HG02759 (cell line): ENCODE results near the gene PHETA1.
"Not testable (repeated sequence)": the region's sequence is repeated elsewhere in the genome, so short reads cannot be mapped to it uniquely, and the experiment has no call there.

Experiments
- ATAC-seq: cut with Tn5 transposase; IDR thresholded peaks from one replicate; pipeline ENCODE4 v1.9.1; 2021; ENCODE audit warnings: mild to moderate bottlenecking, moderate library complexity; ENCODE audit not compliant: unreplicated experiment

PHETA1 gene

DNA sequence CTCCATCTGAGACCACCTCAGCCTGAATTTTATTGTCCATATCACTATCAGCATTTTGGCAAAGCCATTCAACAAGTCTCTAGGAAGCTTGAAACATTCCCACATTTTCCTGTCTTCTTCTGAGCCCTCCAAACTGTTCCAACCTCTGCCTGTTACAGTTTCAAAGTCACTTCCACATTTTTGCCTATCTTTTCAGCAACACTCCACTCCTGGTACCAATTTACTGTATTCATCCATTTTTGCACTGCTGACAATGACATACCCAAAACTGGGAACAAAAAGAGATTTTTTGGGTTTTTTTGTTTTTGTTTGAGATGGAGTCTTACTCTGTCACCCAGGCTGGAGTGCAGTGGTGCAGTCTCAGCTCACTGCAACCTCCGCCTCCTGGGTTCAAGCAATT is 4.3 kb upstream of the PHETA1 start:
- not testable (repeated sequence) for ATAC-seq

DNA sequence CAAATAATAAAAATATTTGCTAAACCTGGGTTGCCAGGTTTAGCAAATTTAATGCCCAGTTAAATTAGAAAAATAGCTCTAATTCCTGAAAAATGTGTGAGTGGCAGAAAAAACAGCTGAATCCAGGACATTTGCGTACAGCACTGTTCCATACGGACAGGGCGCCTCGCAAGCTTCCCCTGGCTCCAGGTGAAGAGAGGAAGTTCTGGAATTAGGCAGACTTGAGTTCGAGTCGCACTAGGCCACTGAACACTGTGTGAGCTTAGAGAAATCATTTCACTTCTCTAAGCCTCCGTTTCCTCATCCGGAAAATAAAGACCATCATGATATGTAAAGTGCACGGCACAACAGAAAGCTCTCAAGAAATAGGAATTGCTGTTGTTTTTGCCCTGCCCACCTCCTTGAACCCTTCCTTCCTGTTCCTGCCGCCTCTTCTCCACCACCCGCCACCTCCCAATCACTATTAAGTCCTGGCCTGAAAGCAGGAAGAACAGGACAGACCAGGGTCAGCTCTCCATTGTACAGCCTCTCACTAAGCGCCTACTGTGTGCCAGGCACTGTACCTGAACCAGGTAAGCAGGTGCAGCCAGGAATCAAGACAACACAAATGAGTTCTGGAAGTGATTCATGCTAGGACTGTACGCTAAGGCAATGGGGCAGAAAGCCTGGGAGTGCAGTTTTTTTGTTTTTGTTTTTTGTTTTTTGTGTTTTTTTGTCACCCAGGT is 763 bp upstream of the PHETA1 start:
- ATAC-seq: no peak

DNA sequence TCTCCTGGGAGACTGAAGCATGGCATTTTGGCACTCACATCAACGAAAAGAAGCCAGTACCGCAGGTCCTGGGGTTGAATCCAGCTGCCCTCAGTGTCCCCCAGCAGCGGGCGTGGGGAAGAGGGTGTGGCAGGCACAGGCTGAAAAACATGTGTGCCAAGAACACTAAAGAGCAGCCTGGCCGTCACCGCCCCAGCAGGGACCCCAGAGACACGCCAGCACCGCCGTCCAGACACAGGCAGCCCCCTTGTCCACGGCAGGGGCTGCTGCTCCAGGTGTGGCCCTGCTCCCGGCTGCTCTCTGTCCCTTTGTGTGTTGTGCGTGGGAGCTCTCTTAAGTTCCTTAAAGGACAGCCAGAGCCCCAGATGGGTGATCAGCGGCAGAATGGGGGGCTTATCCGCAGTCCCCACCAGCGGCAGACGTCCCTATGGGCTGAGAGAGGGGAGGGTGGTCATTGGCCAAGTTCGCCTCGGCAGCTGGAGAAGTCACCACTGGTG is 556 bp downstream of the PHETA1 start:
- ATAC-seq: no peak

DNA sequence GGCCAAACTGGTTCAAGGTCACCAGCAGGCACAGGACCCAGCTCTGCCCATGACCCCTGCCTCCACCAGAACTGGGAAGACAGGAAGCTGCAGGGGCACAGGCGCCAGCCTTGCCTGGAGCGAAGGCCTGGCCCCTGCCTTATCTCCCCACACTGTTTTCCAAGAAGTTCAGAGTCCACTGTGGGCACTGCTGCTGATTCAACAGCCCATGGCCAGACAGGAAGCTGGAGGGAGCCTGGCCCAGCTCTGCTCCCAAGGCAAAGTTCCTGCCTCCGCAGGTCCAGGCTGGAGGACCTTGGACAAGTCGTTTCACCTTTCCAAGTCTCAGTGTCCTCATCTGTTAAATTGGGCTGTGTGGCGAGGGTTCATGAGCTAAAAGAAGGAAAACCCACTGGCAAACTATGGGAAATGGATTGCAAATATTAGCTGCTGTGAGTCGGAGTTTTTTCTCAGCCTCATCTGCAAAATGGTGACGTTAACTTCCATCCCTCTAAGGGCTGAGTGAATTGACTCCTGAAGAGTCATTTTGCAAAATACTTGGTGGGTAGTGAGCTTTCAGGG is 1.2 kb downstream of the PHETA1 start:
- no peak for ATAC-seq

DNA sequence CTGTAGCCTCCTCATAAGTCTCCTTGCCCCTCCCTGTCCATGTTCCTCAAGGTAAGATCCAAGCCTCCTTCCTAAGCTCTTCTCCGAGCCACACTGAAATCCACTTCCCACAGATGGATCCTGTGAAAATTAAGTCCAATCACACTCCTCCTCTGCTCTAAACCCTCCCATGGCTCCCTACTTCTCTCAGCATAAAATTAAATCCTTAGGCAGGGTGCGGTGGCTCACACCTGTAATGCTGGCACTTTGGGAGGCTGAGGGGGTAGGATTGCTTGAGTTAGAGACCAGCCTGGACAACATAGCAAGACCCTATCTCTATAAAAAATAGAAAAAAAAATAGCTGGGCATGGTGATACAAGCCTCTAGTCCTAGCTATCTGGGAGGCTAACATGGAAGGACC is 2.3 kb downstream of the PHETA1 start:
- no peak for ATAC-seq

DNA sequence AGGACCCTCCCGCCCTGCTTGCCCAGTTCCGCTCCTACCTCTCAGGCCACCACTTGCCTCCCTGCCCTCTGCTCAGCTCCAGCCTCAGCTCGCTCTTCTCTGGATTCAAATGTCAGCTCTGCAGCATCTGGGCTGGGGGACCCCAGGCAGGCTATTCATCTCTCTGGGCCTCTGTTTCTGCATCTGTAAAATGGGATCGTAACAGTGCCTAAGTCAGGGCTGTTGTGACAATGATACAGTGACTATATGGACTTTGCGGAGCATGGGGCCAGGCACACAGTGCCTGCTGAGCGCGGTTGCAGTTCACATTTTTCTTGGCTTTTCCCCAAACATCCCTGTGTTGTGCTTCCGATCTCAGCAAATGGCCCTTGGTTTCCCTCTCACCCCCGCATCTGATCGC is 2.8 kb downstream of the PHETA1 start:
- ATAC-seq: no peak

DNA sequence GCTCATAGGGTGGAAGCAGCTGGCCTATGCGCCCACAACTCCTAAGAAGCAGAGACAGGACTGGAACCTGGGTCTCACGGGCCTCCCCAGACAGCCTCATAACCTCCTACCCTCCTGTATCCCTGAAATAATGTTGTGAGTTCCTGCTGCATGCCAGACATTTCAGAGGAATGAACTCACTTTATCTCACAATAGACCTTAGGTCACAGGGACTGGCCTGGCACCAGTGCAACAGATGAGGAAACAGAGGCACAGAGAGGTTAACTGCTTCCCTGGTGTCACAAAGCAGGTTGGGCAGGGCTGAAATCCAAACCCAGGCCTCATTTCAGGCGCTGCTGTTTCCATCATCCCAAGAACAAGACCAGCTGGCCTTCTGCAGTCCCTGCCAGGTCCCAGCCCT is 5.3 kb downstream of the PHETA1 start:
- no peak for ATAC-seq

DNA sequence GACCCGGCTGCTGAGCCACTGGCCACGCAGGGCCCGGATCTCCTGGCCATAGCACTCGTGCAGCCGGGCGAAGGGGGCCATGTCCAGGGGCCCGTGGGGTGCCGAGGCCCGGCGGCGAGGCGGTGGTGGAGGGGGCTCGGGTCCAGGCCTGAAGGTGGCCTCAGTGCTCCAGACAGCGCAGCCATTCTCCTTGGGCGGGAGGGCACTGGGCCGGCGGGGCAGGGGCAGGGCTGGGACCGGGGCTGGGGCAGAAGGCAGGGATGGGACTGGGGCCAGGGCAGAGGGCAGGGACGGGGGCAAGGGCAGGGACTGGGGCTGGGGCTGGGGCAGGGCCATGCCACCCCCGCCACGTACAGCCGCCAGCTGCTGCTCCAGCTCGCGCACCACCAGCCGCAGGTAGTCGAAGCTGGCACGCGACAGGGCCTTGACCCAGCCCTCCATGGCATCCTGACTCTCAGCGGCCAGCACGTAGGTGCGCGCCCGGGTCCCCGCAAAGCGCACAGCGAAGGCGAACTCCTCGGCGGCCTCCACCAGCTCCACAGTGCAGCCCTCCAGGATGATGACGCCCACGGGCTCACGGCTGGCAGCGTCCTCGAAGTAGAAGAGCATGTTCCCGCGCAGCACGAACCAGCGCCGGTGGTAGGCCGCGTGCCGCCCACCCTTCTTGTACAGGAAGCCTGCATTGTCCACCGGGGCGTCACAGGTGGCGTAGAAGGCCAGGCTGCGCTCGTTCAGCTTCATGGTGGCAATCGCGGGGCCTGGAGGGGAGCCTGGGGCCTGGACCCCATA is 6.0 kb downstream of the PHETA1 start:
- no peak for ATAC-seq

DNA sequence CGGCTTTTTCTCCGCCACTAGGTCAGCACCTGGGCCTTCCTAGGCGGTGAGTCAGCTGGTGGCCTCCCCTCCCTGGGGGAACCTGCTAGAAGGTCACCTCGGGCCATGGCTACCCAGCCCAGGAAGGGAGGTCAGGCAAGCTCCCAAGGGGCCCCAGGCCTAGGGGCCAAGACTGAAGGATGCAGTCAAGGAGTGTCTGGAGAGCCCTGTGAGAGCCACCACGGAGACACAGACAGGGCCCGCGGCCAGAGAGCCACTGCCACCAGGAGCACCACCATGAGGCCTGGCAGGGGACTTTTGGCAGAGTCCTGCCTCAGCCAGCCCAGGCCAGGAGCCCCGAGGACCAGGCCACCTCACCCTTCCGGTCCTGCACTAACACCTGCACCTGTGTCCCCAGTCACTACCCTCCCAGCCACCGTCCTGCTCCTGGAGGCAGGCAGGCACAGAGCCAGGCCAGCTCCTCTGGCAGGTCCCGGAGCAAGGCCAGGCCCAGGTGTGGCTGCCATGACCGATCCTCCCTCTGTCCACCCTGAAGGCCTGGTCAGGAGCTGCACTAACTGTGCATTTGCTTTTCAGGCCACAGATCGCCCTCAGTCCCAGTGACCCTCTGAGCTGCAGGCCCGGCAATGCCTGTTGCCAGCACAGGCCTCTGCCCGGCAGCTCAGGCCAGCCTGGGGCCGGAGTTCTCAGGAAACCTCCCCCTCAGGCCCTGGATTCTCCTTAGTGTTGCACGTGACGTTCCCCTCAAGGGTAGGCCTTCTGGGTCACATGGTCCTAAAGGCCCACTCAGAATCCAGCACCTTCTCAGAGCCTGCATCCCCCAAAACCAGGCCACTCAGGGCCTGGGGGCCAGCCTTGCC is 6.9 kb downstream of the PHETA1 start:
- ATAC-seq: no peak

DNA sequence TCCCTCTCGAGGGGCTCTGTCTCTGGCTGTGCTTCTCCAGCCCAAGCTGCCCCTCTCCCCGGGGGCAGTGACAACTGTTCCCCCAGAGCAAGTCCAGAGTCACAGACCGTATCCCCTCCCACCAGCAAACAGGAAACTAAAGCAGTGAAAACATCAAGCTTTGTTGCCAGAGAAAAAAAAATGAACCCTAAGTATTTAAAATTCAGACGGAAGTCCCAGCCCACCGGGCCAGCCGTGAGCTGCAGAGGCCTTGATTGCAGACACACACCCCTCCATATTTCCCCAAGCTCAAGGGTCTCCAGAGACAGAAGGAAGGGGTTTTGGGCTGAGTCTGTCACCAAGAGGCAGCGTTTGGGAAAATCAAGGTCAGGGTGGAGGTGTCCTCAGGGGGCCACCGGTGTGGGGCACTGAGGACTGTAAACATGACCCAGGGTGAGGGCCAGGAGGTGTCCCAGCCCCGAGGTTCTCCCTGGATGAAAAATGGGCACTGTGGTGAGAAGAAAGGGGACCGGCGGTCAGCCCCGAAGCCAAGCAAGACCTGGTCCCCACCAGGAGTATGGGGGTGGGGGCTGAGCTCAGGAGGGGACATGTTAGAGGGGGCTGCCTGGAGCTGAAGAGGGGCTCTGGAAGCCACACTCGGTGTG is 7.7 kb downstream of the PHETA1 start:
- ATAC-seq: no peak

DNA sequence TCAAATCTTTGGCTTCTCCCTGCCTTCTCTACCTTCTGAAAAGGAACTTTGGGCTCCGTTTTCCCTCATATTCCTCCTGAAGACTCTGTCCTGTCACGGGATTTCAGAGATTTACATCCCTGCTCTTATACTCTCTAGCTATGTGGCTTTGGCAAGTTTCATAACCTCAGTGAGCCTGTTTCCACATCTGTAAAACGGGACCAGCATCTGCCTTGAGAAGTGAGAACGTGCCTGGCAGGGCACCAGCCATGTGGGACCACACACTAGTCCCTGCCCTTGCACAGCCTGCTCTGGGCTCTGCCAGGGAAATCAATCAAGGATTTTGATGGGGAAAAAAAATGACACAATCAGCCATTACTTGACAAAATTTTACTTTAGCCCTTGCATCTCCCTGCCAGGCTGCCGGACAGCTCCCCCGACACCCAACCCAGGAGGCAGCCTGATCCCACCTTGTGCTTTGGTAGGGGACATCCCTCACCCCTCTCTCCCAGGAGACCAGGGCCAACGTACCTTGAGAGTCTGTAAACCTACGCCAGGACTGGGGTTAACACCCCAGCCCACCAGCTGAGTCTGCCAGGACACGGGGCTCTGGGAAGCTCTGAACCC is 8.5 kb downstream of the PHETA1 start:
- no peak for ATAC-seq

DNA sequence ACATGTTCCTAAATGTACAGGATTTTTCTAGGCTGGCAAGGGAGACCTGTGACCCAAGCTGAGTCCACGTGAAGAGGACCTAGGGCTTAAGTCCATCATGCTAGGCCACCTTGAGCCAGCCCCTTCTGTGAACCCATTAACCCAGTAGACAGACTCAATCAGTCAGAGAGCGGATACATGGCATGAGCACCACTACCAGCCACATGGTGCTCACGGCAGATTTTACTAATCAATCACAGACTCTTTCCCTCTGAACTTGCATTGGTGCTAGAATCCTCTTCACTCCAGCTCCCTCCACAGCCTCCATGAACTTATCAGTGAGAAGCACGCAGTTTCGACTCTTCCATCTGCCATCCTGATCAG is 9.0 kb downstream of the PHETA1 start:
- no peak for ATAC-seq

DNA sequence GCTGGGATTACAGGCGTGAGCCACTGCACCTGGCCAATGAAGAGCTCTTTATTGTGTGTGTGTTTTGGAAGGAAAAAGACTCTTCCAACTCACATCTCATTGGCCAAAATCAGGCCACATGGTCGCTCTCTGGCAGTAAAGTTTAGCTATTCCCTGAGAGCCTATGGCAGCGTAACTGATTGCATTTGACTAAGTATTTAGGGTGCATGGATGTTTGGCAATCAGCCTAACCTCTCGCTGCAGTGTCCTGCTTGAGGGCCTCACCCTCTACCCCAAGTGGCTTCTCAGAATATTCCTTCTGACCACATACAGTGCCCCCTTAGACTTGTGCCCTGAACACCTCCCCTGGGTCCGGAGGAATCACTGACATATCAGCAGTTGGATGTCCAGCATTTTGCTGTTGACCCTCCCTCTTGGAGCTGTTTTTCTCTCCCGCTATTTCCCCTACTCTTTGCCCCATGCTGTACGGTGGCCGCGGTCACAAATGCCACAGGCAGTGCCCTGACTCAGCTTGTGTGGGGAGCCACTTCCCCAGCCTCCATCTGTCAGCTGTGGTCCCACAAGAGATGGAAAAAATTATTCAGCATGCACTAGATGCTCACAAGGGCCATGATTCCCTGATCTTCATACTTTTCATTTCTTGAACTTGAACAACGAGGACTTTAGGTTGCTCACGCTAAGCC is 9.5 kb downstream of the PHETA1 start:
- ATAC-seq: no peak

DNA sequence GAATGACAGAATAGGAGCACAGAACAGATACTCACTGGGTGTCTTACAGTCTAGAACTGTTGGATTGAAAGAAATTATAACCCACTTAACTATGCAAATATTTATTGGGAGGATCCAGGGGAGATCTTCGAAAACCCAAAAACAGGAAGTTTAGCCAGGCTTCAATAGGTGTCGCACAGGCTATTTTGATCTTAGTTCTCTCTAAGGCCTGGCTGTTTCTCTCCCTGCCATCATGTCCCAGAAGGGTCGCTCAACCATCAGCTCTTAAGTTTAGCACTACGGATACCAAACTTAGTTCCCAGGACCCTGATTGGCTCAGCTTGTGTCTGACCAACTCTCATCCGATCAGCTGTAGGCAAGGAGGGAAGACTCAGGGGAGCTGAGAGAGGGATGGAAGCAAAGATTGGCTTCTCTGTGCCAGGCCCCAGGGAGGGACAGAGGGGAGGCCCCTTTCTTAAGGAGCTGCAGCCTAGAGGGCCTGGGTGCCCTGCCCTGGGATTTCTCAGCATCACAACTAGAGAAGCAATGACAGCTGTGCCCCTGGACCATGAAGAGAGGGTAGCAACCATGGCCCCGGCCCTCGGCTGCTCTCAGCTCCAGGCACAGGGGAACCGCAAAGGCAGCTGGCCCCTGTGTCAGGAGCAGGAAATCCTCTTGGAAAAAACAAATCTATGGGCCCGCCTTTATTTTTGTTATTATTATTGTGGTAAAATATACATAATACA is 13.5 kb downstream of the PHETA1 start:
- ATAC-seq: no peak

DNA sequence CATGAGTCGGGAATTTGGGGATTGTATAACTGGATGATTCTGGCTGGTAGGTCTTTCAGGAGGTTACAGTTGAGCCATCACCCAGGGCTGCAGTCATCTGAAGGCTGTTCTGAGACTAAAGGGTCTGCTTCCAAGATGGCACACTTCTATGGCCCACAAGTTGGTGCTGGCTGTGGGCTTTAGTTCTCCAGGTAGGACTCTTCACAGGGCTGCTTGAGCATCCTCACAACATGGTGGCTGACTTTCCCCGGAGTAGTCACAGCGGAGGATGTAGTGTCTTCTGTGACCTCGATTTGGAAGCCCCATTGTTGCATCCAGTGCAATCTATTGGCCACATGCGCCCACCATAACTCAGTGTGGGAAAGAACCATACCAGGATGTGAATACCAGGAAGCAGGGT is 14.4 kb downstream of the PHETA1 start:
- no peak for ATAC-seq

DNA sequence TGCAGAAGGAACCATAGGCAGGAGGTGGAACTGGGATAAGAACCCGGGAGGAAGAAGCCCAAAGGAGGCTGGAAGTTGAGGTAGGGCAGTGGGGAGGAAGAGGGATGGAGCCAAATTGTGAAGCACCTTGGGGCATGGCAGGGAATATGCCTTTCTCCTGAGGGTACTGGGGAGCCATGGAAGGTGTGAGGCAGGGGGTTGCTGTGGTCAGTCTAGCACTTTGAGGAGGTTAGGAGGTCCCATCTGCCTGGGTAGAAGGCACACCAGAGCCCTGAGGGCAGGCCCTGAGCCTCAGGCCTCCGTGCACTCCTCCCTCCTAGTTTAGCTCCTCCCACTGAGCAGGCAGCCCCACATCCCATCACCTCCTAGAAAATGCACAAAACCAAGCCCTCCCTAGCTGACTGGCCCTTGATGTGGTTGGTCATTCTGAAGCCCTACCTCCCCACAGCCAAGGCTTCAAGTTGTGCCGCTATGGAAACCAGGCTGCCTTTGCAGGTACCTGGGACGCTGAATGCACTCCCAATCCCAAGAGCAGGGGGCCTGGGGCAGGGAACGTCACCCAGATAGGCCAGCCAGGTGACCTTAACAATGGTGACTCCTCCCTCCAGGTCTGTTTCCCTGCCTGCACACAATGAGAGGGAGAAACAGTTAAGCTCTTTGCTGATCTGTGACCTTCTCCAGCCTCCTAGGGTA is 15.1 kb downstream of the PHETA1 start:
- ATAC-seq: no peak

DNA sequence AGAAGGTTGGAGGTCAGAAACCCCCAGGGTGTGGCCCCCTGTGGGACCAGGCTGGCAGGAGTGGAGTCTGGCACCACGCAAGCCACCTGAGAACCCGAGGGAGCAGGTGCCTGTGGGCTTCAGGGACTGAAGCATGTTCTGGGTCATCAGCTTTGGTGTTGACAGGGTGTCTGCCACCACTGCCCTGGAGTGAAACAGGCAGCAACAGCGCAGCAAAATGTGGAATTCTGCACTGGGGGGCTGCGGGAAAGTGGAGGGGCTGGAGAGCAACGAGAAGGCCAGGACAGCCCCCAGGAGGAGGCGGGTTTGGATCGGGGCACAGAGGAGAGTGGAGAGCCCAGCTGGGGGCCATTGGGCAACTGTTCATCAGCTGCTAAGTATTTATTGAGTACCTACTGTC is 15.9 kb downstream of the PHETA1 start:
- ATAC-seq: no peak

DNA sequence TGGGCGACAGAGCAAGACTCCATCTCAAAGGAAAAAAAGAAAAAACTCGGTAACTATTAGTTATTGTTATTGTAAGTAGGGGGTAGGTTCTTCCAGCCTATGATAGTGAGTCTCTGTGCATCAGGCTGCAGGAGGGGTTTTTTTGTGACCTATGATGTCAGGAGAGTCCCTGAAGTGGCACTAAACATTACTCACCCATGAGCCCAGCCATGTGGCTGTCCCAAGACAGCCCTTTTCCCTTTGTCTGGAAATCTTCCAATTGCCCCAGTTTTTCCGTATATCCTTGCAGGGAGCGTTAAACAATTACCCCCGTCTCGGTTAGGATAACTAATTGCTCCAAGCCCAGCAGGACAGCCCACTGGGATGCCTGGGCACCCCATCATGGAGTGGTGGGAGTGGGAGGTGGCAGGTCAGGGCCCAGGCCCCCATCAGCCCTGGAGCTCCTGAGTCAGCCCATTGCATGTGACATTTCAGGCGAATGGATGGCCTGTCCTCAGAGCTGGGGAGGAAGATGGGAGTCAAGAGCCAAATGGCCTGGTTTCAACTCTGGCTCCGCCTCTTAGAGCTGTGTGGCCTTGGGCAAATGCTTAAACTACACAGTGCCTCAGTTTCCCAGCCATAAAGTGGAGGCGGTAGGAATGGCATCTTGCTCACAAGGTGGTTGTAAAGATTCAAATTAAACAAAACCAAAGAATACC is 16.4 kb downstream of the PHETA1 start:
- ATAC-seq: no peak
